Activated CD4-positive, alpha-beta memory T cell treated with anti-CD3 and anti-CD28 coated beads, Interleukin-2, amount 10 ng/mL, durations not matched to agents 7 days and 5 days (primary cell): ENCODE measurements around the gene RBM25. TPM values are rescaled to one million over a fixed set of nuclear protein-coding genes. Genes with fewer than 3 reads are reported as not detected.
A peak's percentile ranks its signal among the peaks of the same experiment; 100 is the strongest.
"Not testable (repeated sequence)": the region's sequence is repeated elsewhere in the genome, so short reads cannot be mapped to it uniquely, and the experiment has no call there.

ENCODE experiments used
- CTCF ChIA-PET: fragments of 350-600 bp; sonication (Branson Sonifier 250); formaldehyde crosslinking; loops from one replicate; lab custom pipeline; 2021; ENCODE audit warnings: antibody characterized with exemption, inconsistent platforms; lab: Charles Lee
- POLR2A ChIA-PET: fragments of 350-600 bp; sonication (Branson Sonifier 250); formaldehyde crosslinking; loops from one replicate; lab custom pipeline; 2021; ENCODE audit warnings: antibody characterized with exemption; lab: Charles Lee
- DNase-seq: peaks from one replicate; pipeline ENCODE4 v3.0.0-alpha.2; 2020
- H3K27ac Mint-ChIP-seq: one replicate; pipeline ENCODE4 v1.8.0; 2021; ENCODE audit warnings: mild to moderate bottlenecking, mixed read lengths
- H3K27me3 Mint-ChIP-seq: one replicate; pipeline ENCODE4 v1.8.0; 2021; ENCODE audit warnings: mixed read lengths
- H3K36me3 Mint-ChIP-seq: one replicate; pipeline ENCODE4 v1.8.0; 2021; ENCODE audit warnings: low read depth, mixed read lengths
- H3K4me1 Mint-ChIP-seq: one replicate; pipeline ENCODE4 v1.8.0; 2021; ENCODE audit warnings: mixed read lengths
- H3K4me3 Mint-ChIP-seq: one replicate; pipeline ENCODE4 v1.8.0; 2021; ENCODE audit warnings: mild to moderate bottlenecking, mixed read lengths
- H3K9me3 Mint-ChIP-seq: one replicate; pipeline ENCODE4 v1.8.0; 2021; ENCODE audit warnings: mixed read lengths
- total RNA-seq, 2 experiments: library from RNA; stranded (reverse); gene quantifications; one replicate each; pipeline ENCODE4 v1.2.3, GENCODE V29; 2021

The RBM25 gene
- total RNA-seq, 2 experiments from 2014 or later = 86.9 TPM

- DNase-seq, H3K36me3 Mint-ChIP-seq, H3K4me1 Mint-ChIP-seq, H3K27me3 Mint-ChIP-seq, H3K27ac Mint-ChIP-seq, H3K4me3 Mint-ChIP-seq, H3K9me3 Mint-ChIP-seq: not testable (repeated sequence)
- ChIA-PET CTCF (interaction anchor here (1.0 kb wide), 1 partner anchor 14 kb away, joined by 3 read pairs; no protein-coding TSS in a partner anchor), POLR2A (interaction anchor here (2.2 kb wide), 1 partner anchor 21 kb away, joined by 5 read pairs; the partner anchor contains the start of gene RBM25)
Measured at GRCh38 chr14:73036706-73037450, 21.5 kb upstream of the RBM25 start.

DNA sequence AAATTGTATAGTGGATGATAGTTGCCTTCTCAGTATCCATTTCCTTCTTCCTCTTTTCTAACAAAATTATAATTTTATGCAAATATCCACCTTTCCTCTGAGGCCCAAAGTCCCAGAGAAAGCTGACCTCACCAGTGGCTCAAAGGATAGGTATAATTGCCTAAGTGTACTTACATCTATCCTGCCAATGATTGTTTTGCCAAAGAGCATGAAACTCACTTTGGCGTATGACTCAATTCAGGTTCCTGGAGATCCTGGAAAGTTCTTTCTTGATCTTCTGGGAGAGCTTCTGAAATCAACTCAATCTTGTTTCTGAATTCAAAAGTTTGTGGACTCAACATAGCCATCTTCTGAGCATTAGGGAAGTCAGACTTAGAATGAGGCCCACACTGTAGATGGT, 10.5 kb upstream of the RBM25 start:
- no peak for DNase-seq
- Mint-ChIP-seq H3K4me3 (no peak overlapping the region), H3K27me3 (no peaks in the 10 kb centered on the region), H3K36me3 (no peaks in the 10 kb centered on the region), H3K9me3 (no peaks in the 10 kb centered on the region), H3K4me1 (no peaks in the 10 kb centered on the region), H3K27ac (no peak overlapping the region)
- ChIA-PET POLR2A (interaction anchor here (1.4 to 4.8 kb wide), 2 partner anchors 11 to 21 kb away, joined by 3 to 24 read pairs; partner anchors contain the start of genes RBM25 and ZFYVE1), CTCF (no interaction called here)

DNA sequence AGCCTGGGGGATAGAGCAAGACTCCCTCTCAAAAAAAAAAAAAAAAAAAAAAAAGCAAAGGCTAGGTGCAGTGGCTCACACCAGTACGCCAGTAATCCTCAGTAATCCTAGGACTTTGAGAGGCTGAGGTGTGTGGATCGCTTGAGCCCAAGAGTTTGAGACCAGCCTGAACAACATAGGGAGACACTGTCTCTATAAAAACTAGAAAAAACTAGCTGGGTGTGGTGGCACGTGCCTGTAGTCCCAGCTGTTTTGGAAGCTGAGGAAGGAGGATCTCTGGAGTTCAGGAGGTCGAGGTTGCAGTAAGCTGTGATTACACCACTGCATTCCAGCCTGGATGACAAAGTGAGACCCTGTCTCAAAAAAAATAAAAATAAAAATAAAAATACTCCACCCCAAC, 8.9 kb upstream of the RBM25 start:
- CTCF ChIA-PET = interaction anchor here (0.6 kb wide), 1 partner anchor 356 kb away, joined by 3 read pairs; no protein-coding TSS in a partner anchor
- POLR2A ChIA-PET = interaction anchor here (4.8 kb wide), 1 partner anchor 9 kb away, joined by 24 read pairs; the partner anchor contains the start of gene RBM25

DNA sequence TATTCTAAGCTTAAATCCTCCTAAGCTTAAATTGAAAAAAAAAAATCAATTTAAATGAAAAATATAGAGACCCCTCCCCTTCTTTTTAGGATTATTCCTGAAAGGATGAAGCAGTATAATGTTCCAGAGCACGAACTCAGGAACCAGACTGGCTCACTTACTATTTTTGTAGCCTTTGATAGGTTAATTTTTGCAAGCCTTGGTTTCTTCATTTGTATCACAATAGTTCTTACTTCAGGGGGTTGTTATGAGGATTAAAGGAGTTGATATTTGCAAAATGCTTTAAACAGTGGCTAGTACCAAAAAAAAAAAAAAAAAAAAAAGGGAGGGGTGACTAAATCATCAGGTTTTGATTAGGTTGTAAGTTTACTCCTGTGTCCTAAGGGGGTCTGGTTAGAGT, 3.1 kb upstream of the RBM25 start:
- DNase-seq = no peak
- H3K4me1 Mint-ChIP-seq = peaks cover 16% of the 10 kb centered on the region
- no peak overlapping the region for H3K27ac Mint-ChIP-seq
- H3K36me3 Mint-ChIP-seq = peaks cover 12% of the 10 kb centered on the region
- no peaks in the 10 kb centered on the region for H3K9me3 Mint-ChIP-seq
- no peaks in the 10 kb centered on the region for H3K27me3 Mint-ChIP-seq
- no peak overlapping the region for H3K4me3 Mint-ChIP-seq
- POLR2A ChIA-PET = interaction anchor here (1.5 kb wide), 1 partner anchor 29 kb away, joined by 3 read pairs; the partner anchor contains the start of gene ZFYVE1
- CTCF ChIA-PET = interaction anchor here (0.6 to 1.1 kb wide), 2 partner anchors 11 to 82 kb away, joined by 3 read pairs; no protein-coding TSS in a partner anchor

More for the DNA sequence above, 8.9 kb upstream of the RBM25 start:
- H3K9me3 Mint-ChIP-seq = no peaks in the 10 kb centered on the region
- H3K36me3 Mint-ChIP-seq = no peaks in the 10 kb centered on the region
- no peak overlapping the region for H3K27ac Mint-ChIP-seq
- DNase-seq = no peak
- H3K4me1 Mint-ChIP-seq = no peaks in the 10 kb centered on the region
- no peak overlapping the region for H3K4me3 Mint-ChIP-seq
- H3K27me3 Mint-ChIP-seq = no peaks in the 10 kb centered on the region

DNA sequence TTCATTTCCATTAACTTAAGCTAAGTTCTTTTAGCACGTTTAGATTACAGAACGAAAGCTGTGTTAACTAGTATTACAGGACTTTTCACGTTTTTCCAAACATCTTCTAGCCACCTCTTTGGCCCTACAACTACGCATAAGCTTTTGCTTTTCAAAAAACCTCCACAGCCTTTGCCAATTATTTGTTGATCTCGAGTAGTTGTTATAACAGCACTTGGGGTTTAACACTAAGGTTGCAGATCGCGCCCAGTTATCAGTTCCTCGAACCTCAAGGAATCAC, 450 bp upstream of the RBM25 start:
- Mint-ChIP-seq H3K9me3 (no peaks in the 10 kb centered on the region), H3K4me3 (no peak overlapping the region), H3K4me1 (peaks cover 39% of the 10 kb centered on the region), H3K36me3 (peaks cover 26% of the 10 kb centered on the region), H3K27ac (no peak overlapping the region), H3K27me3 (no peaks in the 10 kb centered on the region)
- CTCF ChIA-PET = interaction anchor here (0.8 to 2.3 kb wide), 5 partner anchors 12 to 581 kb away, joined by 3 to 8 read pairs (median 5); partner anchors contain the start of gene ZFYVE1
- no peak for DNase-seq
- POLR2A ChIA-PET = interaction anchor here (0.7 to 3.8 kb wide), 29 partner anchors 10 to 1152 kb away, joined by 3 to 65 read pairs (median 5); partner anchors contain the start of genes ACOT2, DCAF4, NUMB and PSEN1

GRCh38 chr14:73058922-73059673, 764 bp downstream of the RBM25 start:
- H3K36me3 Mint-ChIP-seq = peaks cover 37% of the 10 kb centered on the region
- ChIA-PET POLR2A (interaction anchor here (0.7 to 3.8 kb wide), 30 partner anchors 8 to 621 kb away, joined by 3 to 65 read pairs (median 4); partner anchors contain the start of genes ACOT2, DCAF4, DPF3 and NUMB), CTCF (interaction anchor here (1.2 to 2.3 kb wide), 5 partner anchors 14 to 582 kb away, joined by 3 to 8 read pairs (median 4); partner anchors contain the start of gene ZFYVE1)
- H3K4me1 Mint-ChIP-seq = peaks cover 45% of the 10 kb centered on the region
- H3K9me3 Mint-ChIP-seq = no peaks in the 10 kb centered on the region
- no peak overlapping the region for H3K27ac Mint-ChIP-seq
- no peak for DNase-seq
- no peaks in the 10 kb centered on the region for H3K27me3 Mint-ChIP-seq
- no peak overlapping the region for H3K4me3 Mint-ChIP-seq

DNA sequence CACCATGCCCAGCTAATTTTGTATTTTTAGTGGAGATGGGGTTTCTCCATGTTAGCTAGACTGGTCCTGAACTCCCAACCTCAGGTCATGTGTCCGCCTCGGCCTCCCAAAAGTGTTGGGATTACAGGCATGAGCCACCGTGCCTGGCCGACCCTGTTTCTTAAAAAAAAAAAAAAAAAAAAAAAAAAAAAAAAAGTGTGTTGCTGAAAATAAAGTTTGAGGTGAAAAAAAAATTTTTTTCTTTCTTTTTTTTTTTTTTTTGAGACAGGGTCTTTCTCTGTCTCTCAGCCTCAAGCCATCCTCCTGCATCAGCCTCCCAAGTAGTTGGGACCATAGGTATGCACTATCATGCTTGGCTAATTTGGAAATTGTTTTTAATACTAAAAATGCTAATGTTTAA, 11.3 kb downstream of the RBM25 start:
- Mint-ChIP-seq H3K9me3 (no peaks in the 10 kb centered on the region), H3K36me3 (peaks cover 35% of the 10 kb centered on the region), H3K4me3 (no peak overlapping the region), H3K27me3 (no peaks in the 10 kb centered on the region), H3K4me1 (peaks cover 18% of the 10 kb centered on the region), H3K27ac (no peak overlapping the region)
- CTCF ChIA-PET = no interaction called here
- no peak for DNase-seq
- POLR2A ChIA-PET = interaction anchor here (2.6 kb wide), 1 partner anchor 11 kb away, joined by 11 read pairs; the partner anchor contains the start of gene RBM25

GRCh38 chr14:73091044-73091443, 32.7 kb downstream of the RBM25 start:
- Mint-ChIP-seq H3K9me3 (no peaks in the 10 kb centered on the region), H3K4me3 (no peak overlapping the region), H3K27me3 (no peaks in the 10 kb centered on the region), H3K4me1 (no peaks in the 10 kb centered on the region), H3K27ac (no peak overlapping the region), H3K36me3 (peaks cover 53% of the 10 kb centered on the region)
- POLR2A ChIA-PET = no interaction called here
- CTCF ChIA-PET = interaction anchor here (1.7 kb wide), 1 partner anchor 377 kb away, joined by 3 read pairs; no protein-coding TSS in a partner anchor
- DNase-seq = no peak

DNA sequence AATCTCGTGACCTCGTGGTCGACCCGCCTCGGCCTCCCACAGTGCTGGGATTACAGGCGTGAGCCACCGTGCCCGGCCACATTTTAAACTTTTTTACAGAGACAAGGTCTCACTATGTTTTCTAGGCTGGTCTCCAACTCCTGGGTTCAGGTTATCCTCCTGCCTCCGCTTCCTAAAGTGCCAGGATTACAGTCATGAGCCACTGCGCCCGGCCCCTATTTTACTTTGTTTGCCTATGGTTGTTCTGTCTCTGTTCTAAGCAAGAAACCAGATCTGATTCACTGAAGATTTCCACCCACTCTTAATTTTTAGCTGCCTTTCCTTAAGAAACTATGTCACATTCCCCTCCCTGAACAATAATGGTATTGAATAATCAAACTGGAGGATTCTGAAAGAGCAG, 39.1 kb downstream of the RBM25 start:
- H3K27ac Mint-ChIP-seq = peak overlapping the region; percentile 24
- POLR2A ChIA-PET = no interaction called here
- no peak for DNase-seq

DNA sequence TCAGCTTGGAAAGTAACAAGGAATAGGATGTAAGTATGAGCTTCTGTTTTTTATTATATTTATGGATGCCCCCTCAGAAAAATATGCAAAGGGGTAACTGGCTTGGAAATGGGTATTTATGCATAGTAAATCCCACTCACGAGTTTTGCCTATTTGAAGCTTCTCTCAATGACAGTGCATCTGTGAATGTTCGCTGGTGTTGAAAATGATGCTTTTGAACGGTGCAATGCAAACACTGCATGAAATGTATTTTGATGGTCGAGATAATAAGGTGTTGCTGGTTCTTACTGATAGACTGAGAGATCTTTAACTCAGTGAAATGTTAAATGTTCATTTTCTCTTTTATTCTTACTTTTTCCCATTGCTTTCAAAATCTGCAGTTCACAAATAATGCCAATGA, 42.0 kb downstream of the RBM25 start:
- no peaks in the 10 kb centered on the region for H3K4me1 Mint-ChIP-seq
- H3K27ac Mint-ChIP-seq = no peak overlapping the region
- no peaks in the 10 kb centered on the region for H3K27me3 Mint-ChIP-seq
- POLR2A ChIA-PET = interaction anchor here (1.1 kb wide), 1 partner anchor 15 kb away, joined by 3 read pairs; no protein-coding TSS in a partner anchor
- CTCF ChIA-PET = no interaction called here
- H3K36me3 Mint-ChIP-seq = peaks cover 63% of the 10 kb centered on the region
- no peaks in the 10 kb centered on the region for H3K9me3 Mint-ChIP-seq
- H3K4me3 Mint-ChIP-seq = no peak overlapping the region
- DNase-seq = no peak

More for the DNA sequence above, 39.1 kb downstream of the RBM25 start:
- Mint-ChIP-seq H3K27me3 (no peaks in the 10 kb centered on the region), H3K36me3 (peaks cover 51% of the 10 kb centered on the region), H3K9me3 (no peaks in the 10 kb centered on the region), H3K4me3 (no peak overlapping the region), H3K4me1 (no peaks in the 10 kb centered on the region)
- CTCF ChIA-PET = no interaction called here

- POLR2A ChIA-PET = interaction anchor here (0.6 to 1.2 kb wide), 2 partner anchors 34 to 248 kb away, joined by 3 to 5 read pairs; no protein-coding TSS in a partner anchor
- Mint-ChIP-seq H3K36me3 (peaks cover 72% of the 10 kb centered on the region), H3K9me3 (no peaks in the 10 kb centered on the region), H3K4me3 (no peak overlapping the region), H3K4me1 (no peaks in the 10 kb centered on the region), H3K27ac (no peak overlapping the region), H3K27me3 (no peaks in the 10 kb centered on the region)
- DNase-seq = no peak
- CTCF ChIA-PET = no interaction called here
Measured at GRCh38 chr14:73102806-73103497, 44.6 kb downstream of the RBM25 start.

GRCh38 chr14:73105050-73105449, 46.7 kb downstream of the RBM25 start:
- no peak overlapping the region for H3K4me3 Mint-ChIP-seq
- H3K27me3 Mint-ChIP-seq = no peaks in the 10 kb centered on the region
- H3K4me1 Mint-ChIP-seq = no peaks in the 10 kb centered on the region
- H3K9me3 Mint-ChIP-seq = no peaks in the 10 kb centered on the region
- H3K27ac Mint-ChIP-seq = no peak overlapping the region
- no peak for DNase-seq
- ChIA-PET POLR2A (no interaction called here), CTCF (interaction anchor here (0.7 to 1.1 kb wide), 2 partner anchors 11 to 12 kb away, joined by 3 read pairs; no protein-coding TSS in a partner anchor)
- H3K36me3 Mint-ChIP-seq = peaks cover 73% of the 10 kb centered on the region
